Brain pericyte (primary cell): Measurements from ENCODE around the gene TRAM2.

Experiments
- DNase-seq: peaks from one replicate; pipeline ENCODE4 v3.0.0-alpha.2; 2012; ENCODE audit warnings: low read depth, low spot score

Gene TRAM2

GRCh38 chr6:52531834-52532233 is 45.0 kb downstream of the TRAM2 start:
- no peak for DNase-seq

- DNase-seq: no peak
These were observed 45.5 kb downstream of the TRAM2 start for GRCh38 chr6:52531396-52531795.

DNA sequence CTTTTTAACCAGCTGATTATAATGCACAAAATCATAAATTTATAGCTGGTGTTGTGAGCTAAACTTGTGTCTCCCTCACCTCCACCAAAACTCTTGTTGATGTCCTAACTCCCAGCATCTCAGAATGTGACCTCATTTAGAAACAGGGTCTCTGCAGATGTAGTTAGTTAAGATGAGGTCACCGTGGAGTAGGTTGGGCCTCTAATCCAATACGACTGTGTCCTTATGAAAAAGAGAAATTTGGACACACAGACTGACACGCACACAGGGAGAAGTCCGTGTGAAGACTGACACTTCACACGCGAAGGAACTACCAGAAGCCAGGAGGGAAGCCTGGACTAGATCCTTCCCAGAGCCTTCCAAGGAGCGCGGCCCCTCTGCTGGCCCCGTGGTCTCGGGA is 46.5 kb downstream of the TRAM2 start:
- DNase-seq: no peak

DNA sequence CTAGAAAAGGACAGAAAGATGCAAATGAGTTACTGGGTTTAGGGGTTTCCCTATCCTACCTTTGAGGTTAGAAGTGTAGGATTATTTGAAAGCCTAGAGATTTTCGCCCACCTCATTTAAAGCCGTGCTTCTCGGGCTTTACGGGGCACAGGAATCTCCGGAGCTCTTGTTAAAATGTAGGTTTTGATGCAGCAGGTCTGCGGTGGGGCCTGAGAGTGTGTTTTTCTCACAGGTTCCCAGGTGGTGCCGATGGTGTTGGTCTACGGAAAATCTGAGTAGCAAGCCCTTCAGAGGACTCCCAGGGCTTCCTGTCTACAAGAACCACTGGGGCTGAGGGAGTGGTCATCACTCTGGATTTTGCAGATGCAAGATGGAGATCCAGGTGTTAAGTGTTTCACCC is 47.5 kb downstream of the TRAM2 start:
- no peak for DNase-seq

DNA sequence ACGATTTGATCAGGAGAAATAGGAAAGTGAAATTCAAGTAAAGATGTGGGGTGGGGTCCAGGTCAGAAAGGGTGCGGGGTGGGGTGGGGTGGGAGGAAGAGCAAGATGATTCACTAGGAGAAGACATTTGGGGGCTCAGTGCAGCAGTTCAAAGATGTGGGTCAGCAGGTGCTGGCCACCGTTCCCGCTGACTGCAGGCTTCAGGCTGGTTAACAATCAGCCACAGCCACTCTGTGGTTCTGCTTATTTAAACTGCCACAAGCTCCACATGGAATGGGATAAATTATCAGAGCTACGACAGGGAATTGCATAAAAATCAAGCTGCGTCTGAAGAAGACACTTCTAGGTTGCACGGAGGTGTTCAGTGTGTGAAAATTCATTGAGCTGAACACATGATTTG is 49.4 kb downstream of the TRAM2 start:
- DNase-seq: no peak

DNA sequence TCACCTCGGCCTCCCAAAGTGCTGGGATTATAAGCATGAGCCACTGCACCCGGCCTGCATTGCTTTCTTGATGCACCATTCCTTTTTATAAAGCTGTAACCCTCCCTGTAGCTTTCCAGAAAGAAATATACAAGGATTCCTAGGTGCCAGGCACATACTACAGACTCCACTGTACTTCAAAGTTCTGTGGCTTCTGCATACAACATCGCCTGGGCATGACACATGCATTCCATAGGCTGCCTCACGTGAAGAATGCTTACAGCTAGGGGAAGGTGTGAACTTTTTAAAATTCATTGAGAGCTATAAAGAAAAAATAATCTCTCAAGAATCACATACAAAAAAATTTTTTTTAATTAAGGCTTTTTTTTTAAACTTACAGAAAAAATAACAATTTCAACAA is 50.2 kb downstream of the TRAM2 start:
- no peak for DNase-seq

GRCh38 chr6:52524918-52525317 is 51.9 kb downstream of the TRAM2 start:
- no peak for DNase-seq

DNA sequence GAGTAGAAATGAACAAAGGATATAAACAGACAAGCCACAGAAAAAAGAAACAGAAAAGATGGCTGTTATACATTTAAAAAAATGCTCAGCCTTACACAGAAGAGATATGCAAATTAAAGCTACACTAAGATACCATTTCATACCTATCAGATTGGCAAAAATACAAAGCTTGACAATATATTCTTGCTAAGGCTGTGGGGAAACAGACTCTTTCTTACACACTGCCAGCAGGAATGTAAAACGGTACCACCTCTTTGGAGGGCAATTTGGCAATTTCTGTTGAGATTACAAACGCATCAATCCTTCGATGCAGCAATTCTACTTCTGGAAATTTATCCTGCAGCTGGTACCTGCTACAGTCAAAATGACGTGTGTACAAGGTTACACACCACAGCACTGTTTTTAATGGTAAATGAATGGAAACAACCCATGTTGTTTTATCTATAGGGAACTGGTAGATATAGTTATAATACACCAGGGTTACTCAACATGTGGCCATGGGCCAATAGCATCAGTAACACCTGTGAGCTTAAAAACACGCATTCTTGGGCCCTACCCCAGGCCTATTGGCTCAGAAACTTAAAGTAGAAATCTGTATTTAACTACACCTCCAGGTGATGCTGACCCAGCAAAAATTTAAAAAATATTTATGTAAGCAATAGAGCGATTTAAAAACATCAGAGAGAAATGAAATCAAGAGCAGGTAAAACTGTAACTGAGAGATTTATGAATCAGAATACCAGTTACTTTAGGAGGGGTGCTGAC is 53.3 kb downstream of the TRAM2 start:
- no peak for DNase-seq

DNA sequence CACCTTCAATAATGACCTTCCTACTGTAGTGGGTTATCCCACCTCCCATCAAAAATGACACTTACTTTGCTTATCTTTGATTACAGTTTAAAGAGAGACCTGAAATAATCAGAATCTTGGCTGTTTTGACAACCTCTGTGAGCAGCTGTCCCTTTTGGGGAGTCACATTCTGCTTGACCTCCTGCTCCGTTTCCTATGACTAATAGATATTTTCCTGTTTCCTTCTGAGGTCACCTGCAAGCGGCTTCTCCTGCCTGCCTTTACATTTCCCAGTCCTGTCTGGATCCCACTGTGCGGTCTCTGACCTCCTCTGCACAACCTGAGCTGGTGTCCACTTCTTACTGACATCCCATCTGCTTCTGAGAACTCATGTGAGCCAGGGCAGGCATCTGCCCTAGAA is 54.2 kb downstream of the TRAM2 start:
- no peak for DNase-seq

GRCh38 chr6:52522151-52522626 is 54.7 kb downstream of the TRAM2 start:
- DNase-seq: peak; percentile 63

GRCh38 chr6:52519618-52520017 is 57.2 kb downstream of the TRAM2 start:
- no peak for DNase-seq

DNA sequence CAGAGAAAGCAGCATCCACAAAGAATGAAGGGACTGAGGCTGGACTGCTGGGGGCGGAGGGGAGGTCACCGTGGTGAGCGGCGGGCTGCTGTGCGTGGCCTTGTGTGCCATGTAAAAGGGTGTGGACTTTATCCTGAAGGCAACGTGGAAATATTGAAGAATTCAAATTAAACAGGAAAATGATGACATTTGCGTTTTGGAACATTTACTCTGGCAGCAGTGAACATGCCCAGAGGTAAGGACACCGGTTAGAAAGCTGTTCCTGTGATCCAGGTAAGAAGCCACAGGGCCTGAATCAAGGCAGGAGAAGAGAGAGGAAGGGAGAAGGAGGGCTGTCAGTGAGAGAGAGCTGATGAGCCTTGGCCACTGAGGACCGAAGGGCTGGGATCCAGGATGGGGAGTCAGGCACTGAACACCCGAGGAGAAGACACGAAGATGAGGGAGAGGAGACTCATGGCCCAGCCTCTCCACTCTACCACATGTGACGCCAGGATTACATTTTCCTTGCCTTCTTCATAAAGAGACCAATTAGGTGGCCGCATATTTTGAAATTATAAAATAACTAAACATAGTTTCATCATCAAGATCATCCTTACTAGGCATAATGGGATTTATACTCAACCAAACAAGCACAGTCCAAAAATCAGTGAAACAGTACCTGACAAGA is 58.4 kb downstream of the TRAM2 start:
- no peak for DNase-seq

- peak; percentile 92 for DNase-seq
These were observed 59.2 kb downstream of the TRAM2 start for GRCh38 chr6:52517502-52518278.

GRCh38 chr6:52516943-52517342 is 59.9 kb downstream of the TRAM2 start:
- no peak for DNase-seq

- no peak for DNase-seq
These were observed 60.6 kb downstream of the TRAM2 start for GRCh38 chr6:52516269-52516668.

DNA sequence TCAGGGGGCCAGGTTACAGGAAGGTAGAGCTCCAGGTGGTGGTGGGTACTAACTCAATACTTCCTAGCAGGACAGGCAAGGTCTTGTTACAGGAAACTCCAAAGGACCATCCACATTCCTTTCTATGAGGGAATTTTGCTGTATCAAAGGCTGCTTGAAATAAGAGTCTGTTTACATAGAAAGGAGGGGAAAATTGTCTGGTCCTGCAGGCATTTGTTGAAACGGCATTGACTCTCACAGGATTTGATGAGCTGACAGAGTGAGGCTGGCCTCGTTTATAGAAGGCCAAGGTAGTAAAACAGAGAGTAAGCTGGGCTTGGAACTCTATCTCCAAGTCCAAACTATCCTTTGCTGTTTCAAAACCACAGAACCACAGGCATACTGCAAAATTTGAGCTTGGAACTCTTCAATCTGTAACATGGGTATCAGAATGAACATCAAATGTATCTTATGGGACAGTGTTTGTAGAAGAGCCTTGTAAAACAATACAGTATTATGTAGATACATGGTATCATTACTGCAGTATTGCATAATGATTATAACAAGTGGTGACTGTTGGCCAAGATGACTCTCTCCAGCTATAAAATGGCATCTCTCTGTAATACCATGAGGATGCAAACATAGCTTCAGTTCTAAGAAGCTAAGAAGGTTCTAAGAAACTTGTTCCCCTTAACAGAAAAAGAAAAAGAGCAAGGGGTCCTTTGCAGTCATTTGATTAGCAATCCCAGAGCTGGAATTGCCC is 61.5 kb downstream of the TRAM2 start:
- no peak for DNase-seq

GRCh38 chr6:52514514-52514913 is 62.3 kb downstream of the TRAM2 start:
- DNase-seq: no peak

- DNase-seq: no peak
These were observed 63.0 kb downstream of the TRAM2 start for GRCh38 chr6:52513896-52514295.

DNA sequence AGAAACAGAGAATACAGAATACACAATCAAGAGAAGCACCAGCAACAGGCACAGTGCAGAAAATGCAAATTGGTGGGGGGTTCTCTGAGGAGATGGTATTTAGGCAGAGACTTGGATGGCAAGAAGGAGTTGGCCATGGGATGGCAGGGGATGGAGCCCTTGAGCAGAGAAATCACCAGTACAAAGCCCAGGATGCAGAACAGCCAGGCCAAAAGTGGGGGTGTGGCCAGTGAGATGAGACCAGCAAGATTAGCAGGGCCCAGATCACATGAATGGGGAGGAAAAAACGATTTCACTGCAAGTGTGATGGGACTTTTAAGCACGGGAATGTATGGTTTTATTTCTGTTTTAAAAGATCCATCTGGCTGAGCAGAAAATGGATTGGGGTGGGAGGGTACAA is 63.4 kb downstream of the TRAM2 start:
- DNase-seq: no peak

DNA sequence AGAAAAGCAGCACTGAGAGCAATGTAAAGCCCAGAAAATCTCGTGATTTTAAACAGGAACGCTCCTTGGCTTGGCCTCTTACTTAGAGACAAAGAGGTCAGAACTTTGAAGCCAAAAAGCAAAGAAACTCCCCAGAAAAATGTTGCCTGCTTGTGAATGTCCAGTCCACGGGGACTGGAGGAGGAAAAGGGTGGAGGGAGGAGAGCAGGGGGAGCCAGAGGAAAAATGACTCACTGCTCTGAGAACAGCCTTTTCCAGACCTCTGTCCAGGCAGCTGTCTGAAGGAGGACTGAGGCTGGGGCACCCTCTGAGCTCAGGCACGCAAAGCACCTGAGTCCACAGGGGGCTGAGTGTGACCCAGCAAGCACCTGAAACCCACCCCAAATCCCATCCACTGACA is 64.7 kb downstream of the TRAM2 start:
- DNase-seq: peak; percentile 61

DNA sequence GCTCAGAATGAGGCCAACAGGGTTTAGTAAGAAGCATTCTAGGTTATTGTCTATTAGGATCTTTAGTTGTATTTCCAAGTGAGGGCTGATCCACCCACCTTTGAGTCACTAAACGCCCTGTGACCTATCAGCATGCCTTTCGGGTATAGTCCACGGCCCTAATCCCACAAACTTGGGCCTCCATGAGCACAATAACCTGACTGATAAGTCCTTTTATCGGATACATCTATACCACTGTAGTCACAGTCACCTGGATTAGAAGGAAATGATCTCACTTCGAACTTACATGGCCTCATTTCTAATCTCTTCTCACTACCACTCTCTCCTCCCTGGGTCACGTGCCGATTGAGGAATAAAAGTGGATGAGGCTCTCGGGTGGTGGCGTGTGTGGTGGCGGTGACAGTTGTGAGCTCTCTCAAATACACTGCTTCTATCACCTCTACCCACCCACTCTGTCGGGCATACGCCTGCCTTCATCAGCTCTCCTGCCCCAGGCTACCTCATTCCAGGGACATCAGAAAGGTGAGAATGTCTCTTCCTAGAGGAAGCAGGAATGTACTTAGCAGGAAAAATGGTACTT is 65.2 kb downstream of the TRAM2 start:
- no peak for DNase-seq
